ENCODE data around the gene BMP2K. TPM values are rescaled to one million over a fixed set of nuclear protein-coding genes. Genes with fewer than 3 reads are reported as not detected.

BMP2K gene
- total RNA-seq, 2 experiments from 2014 or later: 4.6 to 5.6 TPM

DNA sequence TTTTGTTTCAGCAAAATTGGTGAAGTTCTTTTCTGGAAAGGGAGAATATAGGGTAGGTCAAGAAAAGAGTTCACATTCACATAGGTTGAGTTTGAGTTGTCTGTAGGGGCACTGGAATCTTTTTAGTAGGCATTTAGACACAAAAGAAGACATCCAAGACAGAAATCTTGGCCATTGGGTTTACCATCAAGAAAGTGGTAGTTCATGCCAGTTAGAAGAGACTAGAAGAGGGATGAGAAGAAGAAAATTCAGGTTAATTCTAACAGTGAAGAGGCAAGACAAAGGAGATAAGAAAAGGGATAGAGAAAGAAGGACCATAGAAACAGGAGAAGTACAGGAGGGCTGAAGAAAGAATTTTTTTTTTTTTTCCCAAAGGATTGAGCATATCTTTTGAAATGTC, 123.2 kb downstream of the BMP2K start:
- Mint-ChIP-seq H3K27ac (no peak overlapping the region), H3K4me3 (no peak overlapping the region)
- intact Hi-C loops (cut with DNase I, micrococcal nuclease): no loop called here

DNA sequence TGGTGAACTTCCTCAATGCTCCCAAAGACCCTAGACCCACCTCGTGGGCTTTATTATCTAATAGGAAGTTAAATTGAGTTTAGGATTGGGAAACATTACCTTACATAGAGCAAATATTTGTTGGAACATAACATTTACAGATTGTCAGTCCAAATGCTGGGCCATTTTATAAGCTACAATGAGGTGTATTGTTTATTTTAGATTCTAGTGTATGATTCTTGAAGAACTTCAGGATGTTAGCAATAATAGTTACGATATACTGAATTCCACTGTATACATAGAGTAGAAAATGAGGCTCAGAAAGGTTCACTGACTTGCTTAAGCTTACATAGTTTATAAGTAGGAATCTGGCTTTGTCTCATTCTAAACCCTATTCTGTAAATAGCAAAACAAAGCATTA, 125.7 kb downstream of the BMP2K start:
- Mint-ChIP-seq H3K27ac (no peak overlapping the region), H3K4me3 (no peak overlapping the region), H3K4me1 (ENCODE audit: low read depth) (no peaks in the 10 kb centered on the region), H3K27me3 (no peaks in the 10 kb centered on the region), H3K36me3 (ENCODE audit: low read depth) (no peaks in the 10 kb centered on the region), H3K9me3 (no peaks in the 10 kb centered on the region)
- TF ChIP-seq, protein P1, sequence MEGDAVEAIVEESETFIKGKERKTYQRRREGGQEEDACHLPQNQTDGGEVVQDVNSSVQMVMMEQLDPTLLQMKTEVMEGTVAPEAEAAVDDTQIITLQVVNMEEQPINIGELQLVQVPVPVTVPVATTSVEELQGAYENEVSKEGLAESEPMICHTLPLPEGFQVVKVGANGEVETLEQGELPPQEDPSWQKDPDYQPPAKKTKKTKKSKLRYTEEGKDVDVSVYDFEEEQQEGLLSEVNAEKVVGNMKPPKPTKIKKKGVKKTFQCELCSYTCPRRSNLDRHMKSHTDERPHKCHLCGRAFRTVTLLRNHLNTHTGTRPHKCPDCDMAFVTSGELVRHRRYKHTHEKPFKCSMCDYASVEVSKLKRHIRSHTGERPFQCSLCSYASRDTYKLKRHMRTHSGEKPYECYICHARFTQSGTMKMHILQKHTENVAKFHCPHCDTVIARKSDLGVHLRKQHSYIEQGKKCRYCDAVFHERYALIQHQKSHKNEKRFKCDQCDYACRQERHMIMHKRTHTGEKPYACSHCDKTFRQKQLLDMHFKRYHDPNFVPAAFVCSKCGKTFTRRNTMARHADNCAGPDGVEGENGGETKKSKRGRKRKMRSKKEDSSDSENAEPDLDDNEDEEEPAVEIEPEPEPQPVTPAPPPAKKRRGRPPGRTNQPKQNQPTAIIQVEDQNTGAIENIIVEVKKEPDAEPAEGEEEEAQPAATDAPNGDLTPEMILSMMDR (IDR thresholded peaks at IDR 0.05): no peak
- H3K4me1 ChIP-seq (ENCODE audit: insufficient read depth, low read length): no peaks in the 10 kb centered on the region
- intact Hi-C loops (cut with DNase I, micrococcal nuclease): no loop called here
- ATAC-seq (ENCODE audit: poor library complexity): no peak
- no peaks in the 10 kb centered on the region for H3K36me3 ChIP-seq (ENCODE audit: insufficient read depth, low read length)
- ChIA-PET CTCF (no interaction called here), POLR2A (no interaction called here)
- DNase-seq: no peak
- H3K9me3 ChIP-seq (ENCODE audit: control insufficient read depth in 1 of 2, insufficient read depth in 1 of 2, low read length in 2 of 2): no peaks in the 10 kb centered on the region
- no peaks in the 10 kb centered on the region for H3K27me3 ChIP-seq (ENCODE audit: control insufficient read depth in 1 of 2, insufficient read depth in 2 of 2, low read length in 2 of 2)
- H3K27ac ChIP-seq (ENCODE audit: low read depth in 1 of 2, low read length in 2 of 2): no peak overlapping the region
- no peak overlapping the region for H3K4me3 ChIP-seq (ENCODE audit: low read length)

More for the DNA sequence above, 123.2 kb downstream of the BMP2K start:
- H3K27me3 ChIP-seq (ENCODE audit: control insufficient read depth in 1 of 2, insufficient read depth in 2 of 2, low read length in 2 of 2): no peaks in the 10 kb centered on the region
- H3K4me1 ChIP-seq (ENCODE audit: insufficient read depth, low read length): no peaks in the 10 kb centered on the region
- POLR2A ChIA-PET: no interaction called here
- no peaks in the 10 kb centered on the region for H3K4me1 Mint-ChIP-seq (ENCODE audit: low read depth)
- TF ChIP-seq, protein P1 (IDR thresholded peaks at IDR 0.05): no peak
- H3K27ac ChIP-seq (ENCODE audit: low read depth in 1 of 2, low read length in 2 of 2): no peak overlapping the region
- H3K4me3 ChIP-seq (ENCODE audit: low read length): no peak overlapping the region
- no peaks in the 10 kb centered on the region for H3K36me3 ChIP-seq (ENCODE audit: insufficient read depth, low read length)
- peaks cover 10% of the 10 kb centered on the region for H3K36me3 Mint-ChIP-seq (ENCODE audit: low read depth)
- H3K9me3 ChIP-seq (ENCODE audit: control insufficient read depth in 1 of 2, insufficient read depth in 1 of 2, low read length in 2 of 2): no peaks in the 10 kb centered on the region
- CTCF ChIA-PET: no interaction called here
- no peaks in the 10 kb centered on the region for H3K27me3 Mint-ChIP-seq
- H3K9me3 Mint-ChIP-seq: no peaks in the 10 kb centered on the region
- DNase-seq (no peak), ATAC-seq (ENCODE audit: poor library complexity) (no peak)

DNA sequence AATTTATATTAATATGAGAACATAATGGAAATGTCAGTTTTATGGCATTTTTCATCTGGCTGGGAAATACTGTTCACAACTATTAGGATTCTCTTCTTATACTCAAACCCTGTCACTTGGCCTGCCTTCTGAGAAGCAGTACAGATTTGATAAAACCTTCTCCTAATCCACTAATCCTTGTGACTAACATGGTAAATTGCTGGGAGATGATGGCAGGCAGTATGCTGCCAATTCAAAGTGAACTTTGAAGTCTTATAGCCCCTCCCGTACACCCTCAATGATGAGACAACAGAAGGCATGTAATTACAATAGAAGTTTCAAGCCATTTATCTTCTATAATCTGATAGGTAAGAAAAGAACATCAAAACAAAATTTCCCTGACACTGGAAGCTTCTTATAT, 126.1 kb downstream of the BMP2K start:
- Mint-ChIP-seq H3K4me1 (ENCODE audit: low read depth) (no peaks in the 10 kb centered on the region), H3K27ac (no peak overlapping the region), H3K9me3 (no peaks in the 10 kb centered on the region), H3K27me3 (no peaks in the 10 kb centered on the region), H3K4me3 (no peak overlapping the region), H3K36me3 (ENCODE audit: low read depth) (no peaks in the 10 kb centered on the region)
- Histone ChIP-seq H3K4me1 (ENCODE audit: insufficient read depth, low read length) (no peaks in the 10 kb centered on the region), H3K4me3 (ENCODE audit: low read length) (no peak overlapping the region), H3K36me3 (ENCODE audit: insufficient read depth, low read length) (no peaks in the 10 kb centered on the region), H3K27ac (ENCODE audit: low read depth in 1 of 2, low read length in 2 of 2) (no peak overlapping the region), H3K27me3 (ENCODE audit: control insufficient read depth in 1 of 2, insufficient read depth in 2 of 2, low read length in 2 of 2) (no peaks in the 10 kb centered on the region), H3K9me3 (ENCODE audit: control insufficient read depth in 1 of 2, insufficient read depth in 1 of 2, low read length in 2 of 2) (no peaks in the 10 kb centered on the region)
- TF ChIP-seq, protein P1 (IDR thresholded peaks at IDR 0.05): no peak
- ChIA-PET POLR2A (no interaction called here), CTCF (no interaction called here)
- ATAC-seq (ENCODE audit: poor library complexity) (no peak), DNase-seq (no peak)
- intact Hi-C loops (cut with DNase I, micrococcal nuclease): no loop called here
